ENCODE results near the gene DMRT3. TPM values are rescaled to one million over a fixed set of nuclear protein-coding genes. Genes with fewer than 3 reads are reported as not detected.

The DMRT3 gene
- total RNA-seq, 5 donors from 2014 or later (not counting 1 experiment from before 2014, with no cell fraction given): not detected

GRCh38 chr9:979983-980382, 3.5 kb downstream of the DMRT3 start:
- H3K36me3 ChIP-seq (ENCODE audit: control insufficient read depth in 2 of 2, extremely low read depth in 1 of 2, insufficient read depth in 1 of 2, low read length in 1 of 2): no peaks in the 10 kb centered on the region
- Mint-ChIP-seq H3K4me3 (no peak overlapping the region), H3K9me3 (no peaks in the 10 kb centered on the region), H3K36me3 (no peaks in the 10 kb centered on the region), H3K4me1 (peaks cover 5 to 9% (median 8%) of the 10 kb centered on the region in 3 donors), H3K27ac (no peak overlapping the region), H3K27me3 (peaks cover 71 to 83% of the 10 kb centered on the region in 2 donors)
- H3K9me3 ChIP-seq: peaks cover 2% of the 10 kb centered on the region
- ATAC-seq (replicated peaks in 1 of 4): no peak
- no peak for DNase-seq
- H3K27me3 ChIP-seq (replicated peaks in 1 of 2; ENCODE audit: control insufficient read depth in 2 of 2, extremely low read depth in 1 of 2, insufficient read depth in 2 of 2, low read length in 1 of 2): peaks cover 25 to 60% of the 10 kb centered on the region in 2 experiments
- POLR2A ChIA-PET: no interaction called here
- peaks cover 0 to 2% of the 10 kb centered on the region in 2 experiments for H3K4me1 ChIP-seq (ENCODE audit: control insufficient read depth in 1 of 2, extremely low read depth in 1 of 2, insufficient read depth in 2 of 2, low read length in 2 of 2)
- no CpG with 5 or more reads among the region's 2 CpGs for WGBS (ENCODE audit: insufficient coverage)
- no peak overlapping the region for H3K27ac ChIP-seq (ENCODE audit: low read length)
- H3K4me3 ChIP-seq (ENCODE audit: control insufficient read depth in 1 of 2, extremely low read depth in 1 of 2, low read length in 1 of 2): no peak overlapping the region
- CTCF ChIA-PET: interaction anchor here in 1 of 2 donors (0.7 to 0.9 kb wide), 2 partner anchors 9 to 1100 kb away, joined by 3 read pairs; no protein-coding TSS in a partner anchor

- ATAC-seq (replicated peaks in 1 of 4): no peak
- no peaks in the 10 kb centered on the region for H3K36me3 Mint-ChIP-seq
- H3K4me1 ChIP-seq (ENCODE audit: control insufficient read depth in 1 of 2, extremely low read depth in 1 of 2, insufficient read depth in 2 of 2, low read length in 2 of 2): peaks cover 0 to 2% of the 10 kb centered on the region in 2 experiments
- no peak overlapping the region for H3K4me3 ChIP-seq (ENCODE audit: control insufficient read depth in 1 of 2, extremely low read depth in 1 of 2, low read length in 1 of 2)
- ChIA-PET CTCF (interaction anchor here (0.6 to 0.9 kb wide), 3 partner anchors 9 to 1100 kb away, joined by 3 to 4 read pairs (median 3); no protein-coding TSS in a partner anchor), POLR2A (no interaction called here)
- no peaks in the 10 kb centered on the region for H3K9me3 Mint-ChIP-seq
- H3K36me3 ChIP-seq (ENCODE audit: control insufficient read depth in 2 of 2, extremely low read depth in 1 of 2, insufficient read depth in 1 of 2, low read length in 1 of 2): no peaks in the 10 kb centered on the region
- DNase-seq: no peak
- H3K27ac Mint-ChIP-seq: no peak overlapping the region
- WGBS (ENCODE audit: insufficient coverage): no CpG with 5 or more reads among the region's 4 CpGs
- H3K27me3 ChIP-seq (replicated peaks in 1 of 2; ENCODE audit: control insufficient read depth in 2 of 2, extremely low read depth in 1 of 2, insufficient read depth in 2 of 2, low read length in 1 of 2): peaks cover 22 to 55% of the 10 kb centered on the region in 2 experiments
- no peak overlapping the region for H3K4me3 Mint-ChIP-seq
- peaks cover 4 to 8% (median 5%) of the 10 kb centered on the region in 3 donors for H3K4me1 Mint-ChIP-seq
- H3K9me3 ChIP-seq: peaks cover 2% of the 10 kb centered on the region
- H3K27ac ChIP-seq (ENCODE audit: low read length): no peak overlapping the region
- H3K27me3 Mint-ChIP-seq: peaks cover 66 to 78% of the 10 kb centered on the region in 2 donors
These were observed 4.2 kb downstream of the DMRT3 start for GRCh38 chr9:980640-981039.

DNA sequence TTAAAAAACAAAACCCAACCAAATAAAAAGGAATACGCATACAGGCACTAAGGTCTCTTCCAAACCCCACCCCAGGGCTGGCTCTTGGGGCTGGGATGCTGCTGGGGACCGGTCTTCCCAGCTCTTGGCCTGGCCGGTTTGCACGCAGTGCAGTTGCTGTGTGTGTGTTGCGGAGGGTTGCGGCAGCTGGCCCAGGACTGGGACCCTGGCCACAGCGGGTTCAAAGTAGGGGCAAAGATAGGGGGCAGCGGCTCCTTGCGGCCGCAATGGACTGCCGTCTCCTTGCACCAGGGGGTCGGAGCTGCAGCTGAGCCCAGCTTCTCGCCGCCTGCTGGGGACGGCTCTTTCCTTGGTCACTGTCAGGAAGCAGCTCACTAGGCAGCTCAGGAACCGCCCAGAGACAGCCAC, 5.0 kb downstream of the DMRT3 start:
- H3K9me3 Mint-ChIP-seq: no peaks in the 10 kb centered on the region
- Histone ChIP-seq H3K27me3 (replicated peaks in 1 of 2; ENCODE audit: control insufficient read depth in 2 of 2, extremely low read depth in 1 of 2, insufficient read depth in 2 of 2, low read length in 1 of 2) (peaks cover 23 to 50% of the 10 kb centered on the region in 2 experiments), H3K4me1 (ENCODE audit: control insufficient read depth in 1 of 2, extremely low read depth in 1 of 2, insufficient read depth in 2 of 2, low read length in 2 of 2) (no peaks in the 10 kb centered on the region), H3K27ac (ENCODE audit: low read length) (no peak overlapping the region), H3K36me3 (ENCODE audit: control insufficient read depth in 2 of 2, extremely low read depth in 1 of 2, insufficient read depth in 1 of 2, low read length in 1 of 2) (no peaks in the 10 kb centered on the region), H3K9me3 (peaks cover 2% of the 10 kb centered on the region), H3K4me3 (ENCODE audit: control insufficient read depth in 1 of 2, extremely low read depth in 1 of 2, low read length in 1 of 2) (no peak overlapping the region)
- CTCF ChIA-PET: no interaction called here
- no peak overlapping the region for H3K27ac Mint-ChIP-seq
- POLR2A ChIA-PET: no interaction called here
- ATAC-seq (replicated peaks in 1 of 4) (no peak), DNase-seq (no peak)
- peaks cover 2 to 5% (median 3%) of the 10 kb centered on the region in 3 donors for H3K4me1 Mint-ChIP-seq
- no peak overlapping the region for H3K4me3 Mint-ChIP-seq
- peaks cover 64 to 82% of the 10 kb centered on the region in 2 donors for H3K27me3 Mint-ChIP-seq
- WGBS (ENCODE audit: insufficient coverage): 15% methylated on average over 15 of the region's 16 CpGs
- no peaks in the 10 kb centered on the region for H3K36me3 Mint-ChIP-seq

- H3K36me3 Mint-ChIP-seq: no peaks in the 10 kb centered on the region
- Histone ChIP-seq H3K36me3 (ENCODE audit: control insufficient read depth in 2 of 2, extremely low read depth in 1 of 2, insufficient read depth in 1 of 2, low read length in 1 of 2) (no peaks in the 10 kb centered on the region), H3K27ac (ENCODE audit: low read length) (no peak overlapping the region), H3K4me1 (ENCODE audit: control insufficient read depth in 1 of 2, extremely low read depth in 1 of 2, insufficient read depth in 2 of 2, low read length in 2 of 2) (no peaks in the 10 kb centered on the region), H3K4me3 (ENCODE audit: control insufficient read depth in 1 of 2, extremely low read depth in 1 of 2, low read length in 1 of 2) (no peak overlapping the region), H3K27me3 (replicated peaks in 1 of 2; ENCODE audit: control insufficient read depth in 2 of 2, extremely low read depth in 1 of 2, insufficient read depth in 2 of 2, low read length in 1 of 2) (peaks cover 26 to 46% of the 10 kb centered on the region in 2 experiments), H3K9me3 (peaks cover 2% of the 10 kb centered on the region)
- POLR2A ChIA-PET: no interaction called here
- H3K9me3 Mint-ChIP-seq: no peaks in the 10 kb centered on the region
- no peak overlapping the region for H3K27ac Mint-ChIP-seq
- H3K4me3 Mint-ChIP-seq: no peak overlapping the region
- H3K27me3 Mint-ChIP-seq: peaks cover 74 to 85% of the 10 kb centered on the region in 2 donors
- H3K4me1 Mint-ChIP-seq: peaks cover 2 to 5% (median 3%) of the 10 kb centered on the region in 3 donors
- ATAC-seq (replicated peaks in 1 of 4): no peak
- CTCF ChIA-PET: no interaction called here
- DNase-seq: no peak
- whole genome bisulfite sequencing (ENCODE audit: insufficient coverage): 39% methylated on average over 4 of the region's 15 CpGs
These were observed 6.2 kb downstream of the DMRT3 start for GRCh38 chr9:982394-983230.

- Histone ChIP-seq H3K9me3 (no peaks in the 10 kb centered on the region), H3K27me3 (replicated peaks in 1 of 2; ENCODE audit: control insufficient read depth in 2 of 2, extremely low read depth in 1 of 2, insufficient read depth in 2 of 2, low read length in 1 of 2) (peaks cover 3 to 10% of the 10 kb centered on the region in 2 experiments), H3K4me3 (ENCODE audit: control insufficient read depth in 1 of 2, extremely low read depth in 1 of 2, low read length in 1 of 2) (no peak overlapping the region), H3K4me1 (ENCODE audit: control insufficient read depth in 1 of 2, extremely low read depth in 1 of 2, insufficient read depth in 2 of 2, low read length in 2 of 2) (peaks cover 0 to 3% of the 10 kb centered on the region in 2 experiments), H3K36me3 (ENCODE audit: control insufficient read depth in 2 of 2, extremely low read depth in 1 of 2, insufficient read depth in 1 of 2, low read length in 1 of 2) (no peaks in the 10 kb centered on the region), H3K27ac (ENCODE audit: low read length) (no peak overlapping the region)
- H3K4me3 Mint-ChIP-seq: no peak overlapping the region
- no peaks in the 10 kb centered on the region for H3K9me3 Mint-ChIP-seq
- WGBS (ENCODE audit: insufficient coverage): 56% methylated on average over 2 of the region's 4 CpGs
- peaks cover 30 to 33% of the 10 kb centered on the region in 2 donors for H3K27me3 Mint-ChIP-seq
- H3K27ac Mint-ChIP-seq: no peak overlapping the region
- DNase-seq: no peak
- peaks cover 0 to 4% (median 1%) of the 10 kb centered on the region in 3 donors for H3K4me1 Mint-ChIP-seq
- ChIA-PET POLR2A (no interaction called here), CTCF (interaction anchor here in 1 of 2 donors (1.1 kb wide), 1 partner anchor 9 kb away, joined by 9 read pairs; no protein-coding TSS in a partner anchor)
- ATAC-seq (replicated peaks in 1 of 4): no peak
- H3K36me3 Mint-ChIP-seq: no peaks in the 10 kb centered on the region
These were observed 17.6 kb downstream of the DMRT3 start for GRCh38 chr9:994005-994404.

DNA sequence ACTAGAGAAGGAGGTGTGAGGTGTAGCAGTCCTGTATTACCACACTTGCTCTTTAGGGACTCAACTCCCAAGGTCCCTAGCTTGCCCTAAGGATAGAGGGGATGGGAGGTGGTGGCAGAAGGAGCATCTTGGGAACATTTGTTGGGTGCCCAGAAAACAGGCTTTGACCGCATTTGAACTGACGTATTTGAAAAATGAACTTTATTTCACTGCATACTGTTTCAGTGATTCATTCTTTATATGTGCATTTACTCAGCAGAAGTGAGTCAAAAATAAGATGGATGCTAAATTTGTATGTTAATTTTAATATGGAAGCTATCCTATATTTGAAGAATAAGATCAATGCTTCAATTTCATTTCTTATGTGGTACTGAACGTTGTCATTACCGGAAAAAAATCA, 18.7 kb downstream of the DMRT3 start:
- Histone ChIP-seq H3K4me1 (ENCODE audit: control insufficient read depth in 1 of 2, extremely low read depth in 1 of 2, insufficient read depth in 2 of 2, low read length in 2 of 2) (peaks cover 0 to 4% of the 10 kb centered on the region in 2 experiments), H3K4me3 (ENCODE audit: control insufficient read depth in 1 of 2, extremely low read depth in 1 of 2, low read length in 1 of 2) (no peak overlapping the region), H3K36me3 (ENCODE audit: control insufficient read depth in 2 of 2, extremely low read depth in 1 of 2, insufficient read depth in 1 of 2, low read length in 1 of 2) (no peaks in the 10 kb centered on the region), H3K27me3 (replicated peaks in 1 of 2; ENCODE audit: control insufficient read depth in 2 of 2, extremely low read depth in 1 of 2, insufficient read depth in 2 of 2, low read length in 1 of 2) (peaks cover 3 to 10% of the 10 kb centered on the region in 2 experiments), H3K27ac (ENCODE audit: low read length) (no peak overlapping the region), H3K9me3 (no peaks in the 10 kb centered on the region)
- Mint-ChIP-seq H3K27ac (no peak overlapping the region), H3K9me3 (no peaks in the 10 kb centered on the region), H3K4me1 (peaks cover 0 to 10% (median 3%) of the 10 kb centered on the region in 3 donors), H3K27me3 (peaks cover 20 to 22% of the 10 kb centered on the region in 2 donors), H3K4me3 (no peak overlapping the region), H3K36me3 (no peaks in the 10 kb centered on the region)
- ATAC-seq (replicated peaks in 1 of 4) (no peak), DNase-seq (no peak)
- no CpG with 5 or more reads among the region's 4 CpGs for WGBS (ENCODE audit: insufficient coverage)
- ChIA-PET POLR2A (no interaction called here), CTCF (interaction anchor here (0.7 to 1.1 kb wide), 3 partner anchors 8 to 92 kb away, joined by 3 to 9 read pairs (median 3); no protein-coding TSS in a partner anchor)
